Colonic mucosa (tissue), 4 donors: ENCODE measurements around the gene CHADL. TPM values are rescaled to one million over a fixed set of nuclear protein-coding genes. Genes with fewer than 3 reads are reported as not detected.

Source experiments
- DNase-seq: peaks from one replicate; pipeline ENCODE4 v3.0.0-alpha.2; 2020
- H3K27ac ChIP-seq: fragments of 200-600 bp; one replicate; pipeline ENCODE4 v1.8.0; 2021
- H3K27me3 ChIP-seq: fragments of 200-600 bp; one replicate; pipeline ENCODE4 v1.8.0; 2021
- H3K36me3 ChIP-seq: fragments of 200-600 bp; one replicate; pipeline ENCODE4 v1.8.0; 2021
- H3K4me1 ChIP-seq: fragments of 200-600 bp; one replicate; pipeline ENCODE4 v1.8.0; 2021; ENCODE audit warnings: mild to moderate bottlenecking
- H3K4me3 ChIP-seq: fragments of 200-600 bp; one replicate; pipeline ENCODE4 v1.8.0; 2021
- H3K9ac ChIP-seq, 2 donors: one replicate each; pipeline ENCODE4 v1.7.0; 2013; ENCODE audit warnings: control low read depth in 2 of 2, low read depth in 2 of 2, low read length in 2 of 2
- H3K9me3 ChIP-seq: fragments of 200-600 bp; one replicate; pipeline ENCODE4 v1.8.0; 2021
- CTCF ChIP-seq: fragments of 200-600 bp; IDR thresholded peaks from one replicate; pipeline ENCODE4 v1.8.0; 2022; ENCODE audit warnings: antibody characterized with exemption, mild to moderate bottlenecking
- intact Hi-C: fragments of 100-400 bp; cut with DNase I; formaldehyde crosslinking; loops from one replicate; pipeline ENCODE4 v1.14.1; 2022
- total RNA-seq, 2 donors: library from RNA; stranded (reverse); fragmentation: NEBNext Ultra II Directional in 1 of 2; extraction: Animal tissue kit (Norgen Biotek cat#: 25700) in 1 of 2; gene quantifications; one replicate each; pipeline ENCODE4 v1.2.1, GENCODE V29; 2021
- donor health status: healthy.
- donor health status: DM: no; HTN: no; CAD: no.
- donor health status: DM: no; HTN: no; CAD: no.

The CHADL gene
- total RNA-seq, 2 donors from 2014 or later: 0.62 to 1.8 TPM

DNA sequence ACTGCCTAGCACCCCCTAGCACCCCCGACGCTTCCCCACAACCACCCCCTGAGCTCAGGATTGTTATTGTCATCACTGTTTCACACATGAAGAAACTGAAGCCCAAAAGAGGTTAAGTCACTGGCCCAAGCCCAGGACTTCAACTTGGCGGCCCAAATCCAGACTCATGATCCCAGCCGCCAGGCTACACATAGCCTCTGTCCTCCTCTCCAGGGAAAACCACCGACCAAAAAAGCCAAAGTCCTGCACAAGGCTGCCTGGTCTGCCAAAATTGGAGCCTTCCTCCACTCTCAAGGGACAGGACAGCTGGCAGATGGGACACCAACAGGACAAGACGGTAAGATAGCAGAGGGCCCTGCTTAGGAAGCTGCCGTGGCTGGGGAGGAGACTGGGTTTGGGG, 24.8 kb downstream of the CHADL start:
- intact Hi-C loops: no loop called here
- Histone ChIP-seq H3K4me3 (no peak overlapping the region), H3K9me3 (no peaks in the 10 kb centered on the region), H3K27me3 (no peaks in the 10 kb centered on the region), H3K27ac (no peak overlapping the region), H3K4me1 (no peaks in the 10 kb centered on the region), H3K36me3 (no peaks in the 10 kb centered on the region), H3K9ac (no peak overlapping the region)
- no peak for DNase-seq
- TF ChIP-seq CTCF: no peak

DNA sequence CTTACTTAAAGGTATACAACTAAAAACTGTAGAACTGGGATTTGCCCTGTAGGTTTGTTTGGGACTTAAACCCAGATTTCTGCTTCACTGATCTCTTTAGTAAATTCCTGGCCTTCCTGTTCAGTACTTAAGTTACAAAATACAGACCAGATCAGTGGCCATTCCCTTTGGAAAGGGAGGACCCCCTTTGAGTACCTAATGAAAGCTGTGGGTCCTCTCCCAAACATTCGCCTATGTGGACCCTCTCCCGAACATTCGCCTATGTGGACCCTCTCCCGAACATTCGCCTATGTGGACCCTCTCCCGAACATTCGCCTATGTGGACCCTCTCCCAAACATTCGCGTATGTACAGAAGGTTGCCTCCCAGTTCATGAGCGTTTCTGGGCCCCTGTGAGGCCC, 25.3 kb downstream of the CHADL start:
- intact Hi-C loops: no loop called here
- Histone ChIP-seq H3K4me1 (no peaks in the 10 kb centered on the region), H3K9ac (no peak overlapping the region), H3K27ac (no peak overlapping the region), H3K9me3 (no peaks in the 10 kb centered on the region), H3K4me3 (no peak overlapping the region), H3K36me3 (no peaks in the 10 kb centered on the region), H3K27me3 (no peaks in the 10 kb centered on the region)
- DNase-seq: no peak
- no peak for TF ChIP-seq CTCF

- no peak for TF ChIP-seq CTCF
- no peak for DNase-seq
Observed at GRCh38 chr22:41206719-41207118, 34.0 kb downstream of the CHADL start.

GRCh38 chr22:41204992-41205900, 35.5 kb downstream of the CHADL start, which contains the start of gene L3MBTL2:
Gene L3MBTL2 (plus strand): TSS chr22:41205312. CDS start chr22:41205363, 51 bp downstream.
- DNase-seq: peak; percentile 99
- no peaks in the 10 kb centered on the region for H3K9me3 ChIP-seq
- peak within 1 kb of the TSS; percentile 69 to 74 for H3K9ac ChIP-seq
- peak within 1 kb of the TSS; percentile 68 for H3K27ac ChIP-seq
- no peak for TF ChIP-seq CTCF
- no peaks in the 10 kb centered on the region for H3K27me3 ChIP-seq
- peaks cover 7% of the 10 kb centered on the region for H3K4me1 ChIP-seq
- intact Hi-C loops: no loop called here
- H3K4me3 ChIP-seq: peak within 1 kb of the TSS; percentile 90
- no peaks in the 10 kb centered on the region for H3K36me3 ChIP-seq

More at GRCh38 chr22:41206719-41207118, 34.0 kb downstream of the CHADL start:
- Histone ChIP-seq H3K9ac (no peak overlapping the region), H3K4me3 (no peak overlapping the region), H3K36me3 (no peaks in the 10 kb centered on the region), H3K4me1 (peaks cover 7% of the 10 kb centered on the region), H3K27me3 (no peaks in the 10 kb centered on the region), H3K27ac (no peak overlapping the region), H3K9me3 (no peaks in the 10 kb centered on the region)
- intact Hi-C loops: no loop called here

DNA sequence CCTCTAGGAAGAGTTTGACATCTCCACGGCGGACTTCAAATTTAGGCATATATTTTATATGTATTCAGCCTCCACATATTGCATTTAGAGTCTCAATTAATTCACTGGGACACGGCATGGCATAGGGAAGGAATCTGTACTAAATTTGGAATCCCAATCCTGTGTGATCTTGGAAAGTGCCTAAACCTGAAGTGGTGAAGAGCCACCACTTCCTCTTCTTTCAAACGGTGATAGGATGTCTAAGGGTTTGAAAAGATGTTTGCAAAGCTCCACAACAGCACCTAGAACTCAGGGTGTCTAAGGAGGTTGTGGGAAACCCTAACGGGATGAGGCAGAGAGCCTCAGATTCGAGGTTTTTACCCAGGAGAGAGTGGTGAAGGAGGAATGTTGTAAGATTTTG, 36.7 kb downstream of the CHADL start:
- TF ChIP-seq CTCF: no peak
- Histone ChIP-seq H3K9me3 (no peaks in the 10 kb centered on the region), H3K36me3 (no peaks in the 10 kb centered on the region), H3K4me1 (peaks cover 7% of the 10 kb centered on the region), H3K4me3 (no peak overlapping the region), H3K9ac (no peak overlapping the region), H3K27ac (no peak overlapping the region), H3K27me3 (no peaks in the 10 kb centered on the region)
- intact Hi-C loops: no loop called here
- no peak for DNase-seq
